HG03060 (cell line): Measurements from ENCODE around the gene LRRK2.
A peak's percentile ranks its signal among the peaks of the same experiment; 100 is the strongest.
"Not testable (repeated sequence)": the region's sequence is repeated elsewhere in the genome, so short reads cannot be mapped to it uniquely, and the experiment has no call there.

Experiments used
- ATAC-seq: cut with Tn5 transposase; IDR thresholded peaks from one replicate; pipeline ENCODE4 v1.9.1; 2021; ENCODE audit warnings: low read depth, moderate number of reproducible peaks; ENCODE audit not compliant: unreplicated experiment

Gene LRRK2

DNA sequence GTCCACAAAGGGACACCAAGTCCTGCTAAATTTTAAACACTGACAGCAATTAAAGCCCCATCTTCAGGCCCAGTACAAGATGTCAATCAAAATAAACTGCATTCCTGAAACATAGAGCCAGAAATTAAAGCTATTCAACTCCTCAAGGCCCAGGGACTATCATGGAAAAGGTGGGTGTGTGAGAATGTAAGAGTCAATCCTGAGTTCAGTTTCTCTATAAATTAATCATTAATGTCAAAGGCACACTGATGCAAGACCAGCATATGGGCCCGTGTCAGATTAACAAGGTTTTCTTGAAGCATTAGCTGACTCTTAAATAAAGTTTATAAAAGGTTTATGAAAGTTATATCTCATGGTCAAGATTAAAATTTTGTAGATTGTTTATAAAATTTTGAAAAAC lies 13.6 kb upstream of the LRRK2 start:
- ATAC-seq: not testable (repeated sequence)

DNA sequence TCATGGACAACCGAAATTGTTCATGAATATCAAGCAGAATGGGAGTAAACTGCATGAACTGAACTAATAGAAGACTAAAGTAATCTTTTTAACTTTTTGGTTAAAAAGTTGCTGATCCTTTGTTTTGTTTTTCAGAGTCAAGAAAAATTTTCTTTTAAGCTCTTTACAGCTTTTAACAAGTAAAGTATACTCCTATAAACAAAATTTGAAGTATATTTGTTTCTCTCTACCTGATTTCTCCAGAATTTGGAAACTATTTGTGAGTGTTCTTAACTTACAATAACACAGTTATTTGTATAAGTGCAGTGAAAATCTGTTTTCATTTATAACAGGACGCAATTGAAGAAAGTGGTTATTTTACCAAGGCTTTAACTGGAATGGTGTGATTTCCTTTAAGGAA lies 12.2 kb upstream of the LRRK2 start:
- ATAC-seq: no peak

DNA sequence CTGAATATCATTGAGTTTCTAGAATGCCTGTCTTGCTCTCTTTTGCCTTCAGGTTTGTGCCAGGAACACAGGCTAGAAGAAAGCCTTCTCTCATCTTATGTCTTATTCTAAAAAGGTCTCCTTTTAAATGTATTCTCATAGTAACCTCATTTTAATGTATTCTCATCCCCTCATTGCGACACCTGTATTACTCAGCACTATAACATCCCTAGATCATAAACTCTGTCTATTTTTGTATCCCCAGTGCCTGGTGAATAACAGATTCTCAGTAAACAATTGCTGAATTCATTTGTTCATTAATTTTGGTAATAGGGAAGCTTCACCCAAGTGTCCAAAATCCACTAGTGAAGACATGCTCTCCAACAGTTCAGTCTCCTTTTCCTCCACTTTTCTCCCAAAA lies 8.8 kb upstream of the LRRK2 start:
- ATAC-seq: no peak

DNA sequence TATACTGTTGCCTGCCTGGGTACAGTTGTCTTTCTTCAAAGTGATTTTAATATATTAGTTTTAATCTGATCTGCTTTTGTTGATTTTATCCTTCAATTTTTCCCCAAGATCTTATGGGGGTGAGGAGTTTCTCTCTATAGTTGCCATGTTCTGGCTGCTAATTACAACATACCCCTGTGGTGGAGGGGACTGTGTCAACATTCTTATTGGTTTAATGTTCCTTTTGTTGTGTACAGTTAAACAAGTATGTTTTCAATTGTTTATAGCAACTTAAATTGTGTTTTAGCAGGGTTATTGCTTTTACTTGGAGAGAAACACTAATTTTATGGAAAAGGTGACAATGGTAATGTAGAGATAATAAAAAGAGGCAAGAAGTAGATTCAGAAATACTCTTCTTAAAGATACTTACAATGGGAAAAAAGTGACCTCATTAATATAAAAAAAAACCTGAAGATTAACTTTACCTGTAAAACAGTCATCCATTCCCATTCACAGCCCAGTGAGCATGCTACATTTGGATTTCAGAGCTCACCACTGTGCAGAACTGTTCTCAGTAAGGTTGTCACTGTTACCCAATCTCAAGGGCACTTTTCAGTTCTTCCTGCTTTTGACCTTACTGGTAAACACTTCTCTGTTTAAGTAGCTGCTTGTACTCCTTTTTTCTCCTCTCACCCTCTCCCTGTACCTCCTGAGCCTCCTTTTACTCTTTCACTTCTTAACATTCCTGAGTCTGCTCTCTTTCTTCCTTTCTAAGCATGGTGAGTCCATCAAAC lies 8.1 kb upstream of the LRRK2 start:
- ATAC-seq: no peak

DNA sequence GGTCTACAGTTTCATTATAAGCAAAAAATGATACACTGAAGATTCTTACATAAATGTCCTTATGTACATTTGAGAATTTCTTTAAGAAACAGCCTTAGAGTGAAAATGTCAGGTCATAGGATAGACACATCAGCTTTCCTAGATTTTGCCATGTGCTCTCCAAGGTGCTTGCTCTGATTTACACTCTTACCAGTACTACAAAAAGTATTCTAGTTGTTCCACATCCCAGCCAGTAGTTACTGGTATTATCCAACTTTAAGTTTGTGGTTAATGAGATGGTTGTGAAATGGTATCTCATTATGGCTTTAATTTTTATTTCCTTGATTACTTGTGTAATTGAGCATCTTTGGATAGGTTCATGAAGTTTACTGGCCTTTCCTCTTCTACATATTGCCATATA lies 5.0 kb upstream of the LRRK2 start:
- ATAC-seq: no peak

DNA sequence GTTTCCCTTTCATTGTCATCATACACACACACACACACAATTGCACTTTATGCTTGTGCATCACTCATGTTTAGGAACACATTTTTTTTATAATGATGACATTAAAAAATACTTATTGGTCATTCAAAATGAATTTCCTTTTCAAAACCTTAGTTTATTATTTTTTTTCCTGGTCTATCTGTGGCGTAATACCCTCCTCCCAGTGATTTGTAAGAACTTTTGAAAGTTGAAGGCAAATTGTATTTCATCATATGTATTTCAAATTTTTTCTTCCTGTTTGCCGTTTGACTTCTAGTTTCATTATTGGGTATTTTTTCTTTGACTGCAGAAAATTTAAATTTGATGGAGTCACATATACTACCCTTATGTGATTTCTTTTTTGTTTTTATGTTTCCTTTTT lies 2.5 kb upstream of the LRRK2 start:
- ATAC-seq: no peak

DNA sequence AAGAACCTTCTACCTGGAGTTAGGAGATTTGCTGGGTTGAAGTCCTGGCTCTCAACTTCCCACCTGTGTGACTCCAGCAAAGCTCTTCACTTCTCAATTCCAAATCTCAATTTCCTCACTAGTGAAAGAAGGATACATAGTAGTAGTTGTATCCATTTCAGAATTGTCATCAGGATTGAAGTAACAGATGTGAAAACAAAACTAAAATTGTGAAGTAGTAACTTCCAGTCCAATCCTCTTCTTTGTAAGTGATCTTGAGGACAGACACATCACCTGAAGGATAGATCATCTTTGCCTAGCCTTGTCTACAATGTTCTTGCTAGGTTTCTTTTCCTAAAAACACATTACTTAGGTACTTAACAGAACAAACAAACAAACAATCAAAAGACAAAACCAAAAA lies 1.2 kb upstream of the LRRK2 start:
- ATAC-seq: no peak

DNA sequence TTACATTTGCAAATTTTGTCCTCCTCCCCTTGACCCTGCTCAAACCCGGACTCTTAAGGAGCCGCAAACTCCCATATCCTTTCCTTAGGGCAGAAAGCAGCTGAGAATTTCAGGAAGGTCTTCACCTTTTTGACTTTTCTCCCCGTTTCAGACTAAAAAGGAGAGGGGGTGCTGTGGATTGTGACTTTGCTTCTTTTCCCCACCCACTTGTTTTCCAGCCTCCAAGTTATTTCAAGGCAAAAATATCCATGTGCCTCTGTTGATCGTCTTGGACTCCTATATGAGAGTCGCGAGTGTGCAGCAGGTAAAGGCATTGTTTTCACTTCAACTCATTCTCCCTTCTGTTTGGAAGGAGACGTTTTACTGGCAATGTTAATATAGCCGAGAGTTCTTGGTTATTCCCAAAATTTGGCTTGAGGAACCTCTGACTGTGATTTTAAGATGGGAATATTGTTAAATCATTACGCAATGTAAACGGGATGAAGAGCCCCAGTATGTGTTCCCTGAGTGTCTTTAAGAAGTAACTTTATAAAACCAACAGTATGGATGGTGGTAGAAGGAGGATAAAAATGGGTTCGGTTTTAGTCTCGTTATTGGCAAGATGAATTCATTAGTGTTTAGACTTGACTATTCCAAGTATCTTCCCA lies 663 bp downstream of the LRRK2 start:
- ATAC-seq: no peak

DNA sequence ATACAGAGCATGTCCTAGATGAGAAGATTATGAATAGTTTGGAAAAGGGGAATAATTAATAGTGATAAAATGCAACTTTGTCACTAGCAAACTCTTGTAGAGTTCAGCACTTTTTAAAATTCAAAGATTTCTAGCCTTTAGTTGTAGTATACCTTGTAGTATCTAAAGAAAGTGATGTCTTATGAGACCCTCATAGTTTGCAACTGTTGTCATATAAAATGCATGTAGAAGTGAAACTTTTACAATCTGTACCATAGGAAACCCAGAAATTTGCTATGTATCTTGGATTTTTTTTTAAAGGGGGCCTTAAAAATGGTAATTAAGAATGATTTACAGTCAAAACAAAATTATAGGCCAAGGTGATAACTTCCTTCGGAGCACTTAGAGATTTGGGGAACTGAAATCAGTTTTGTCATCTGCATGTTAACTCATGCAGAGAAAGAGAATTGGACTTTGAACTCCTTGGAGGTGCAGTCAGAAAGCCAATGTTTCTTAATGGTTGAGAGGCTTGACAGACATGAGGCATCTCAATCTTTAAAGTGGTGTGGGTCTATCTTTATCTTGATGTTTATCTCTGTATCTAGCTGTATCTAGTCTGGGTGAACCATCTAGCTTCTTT lies 1.3 kb downstream of the LRRK2 start:
- peak; percentile 79 for ATAC-seq

DNA sequence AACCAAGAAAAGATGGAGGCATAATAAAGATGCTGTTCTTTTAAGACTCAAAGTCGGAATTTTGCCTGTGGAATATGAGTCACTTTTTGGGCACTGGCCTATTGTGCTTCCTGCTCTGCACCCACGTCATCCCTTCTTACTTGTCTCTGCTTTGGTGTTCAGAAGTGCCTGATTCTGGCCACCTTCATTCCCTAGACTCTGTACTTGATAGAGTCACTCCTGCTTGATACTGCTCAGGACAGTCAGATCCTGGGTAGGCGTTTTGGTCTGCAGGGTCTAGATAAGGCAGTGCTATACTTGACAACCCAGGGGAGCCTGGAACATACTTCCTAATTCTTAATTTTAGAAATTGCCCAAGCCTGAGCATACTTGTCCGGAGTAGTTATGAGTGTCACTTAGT lies 1.9 kb downstream of the LRRK2 start:
- ATAC-seq: no peak

DNA sequence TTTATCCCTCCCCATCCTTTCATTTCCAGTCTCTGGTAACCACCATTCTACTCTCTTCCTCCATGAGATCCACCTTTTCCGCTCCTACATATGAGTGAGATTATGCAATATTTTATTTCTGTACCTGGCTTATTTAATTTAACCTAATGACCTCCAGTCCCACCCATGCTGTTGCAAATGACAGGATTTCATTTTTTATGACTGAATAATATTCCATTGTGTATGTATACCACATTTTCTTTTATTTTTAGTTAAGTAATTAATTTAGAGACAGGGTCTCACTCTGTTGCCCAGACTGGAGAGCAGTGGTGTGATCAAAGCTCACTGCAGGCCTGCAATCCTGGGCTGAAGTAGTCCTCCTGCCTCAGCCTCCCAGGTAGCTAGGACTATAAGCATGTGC lies 2.6 kb downstream of the LRRK2 start:
- ATAC-seq: no peak

DNA sequence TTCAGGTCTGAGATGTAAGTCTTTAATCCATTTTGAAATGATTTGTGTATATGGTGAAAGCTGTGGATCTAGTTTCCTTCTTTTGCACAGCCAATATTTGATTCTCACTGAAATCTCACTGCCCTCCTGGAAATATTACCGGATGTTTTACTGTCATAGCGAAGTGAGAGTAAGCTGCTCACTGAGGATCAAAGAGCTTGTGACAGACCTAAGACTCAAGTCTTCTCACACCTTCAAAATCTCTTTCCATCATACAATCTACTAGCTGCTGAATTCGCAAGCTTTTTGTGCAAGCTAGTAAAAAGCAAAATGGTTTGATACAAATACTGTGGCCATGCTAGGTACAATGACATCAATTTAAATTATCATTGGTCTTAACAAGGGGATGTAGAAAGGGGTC lies 3.9 kb downstream of the LRRK2 start:
- ATAC-seq: no peak

DNA sequence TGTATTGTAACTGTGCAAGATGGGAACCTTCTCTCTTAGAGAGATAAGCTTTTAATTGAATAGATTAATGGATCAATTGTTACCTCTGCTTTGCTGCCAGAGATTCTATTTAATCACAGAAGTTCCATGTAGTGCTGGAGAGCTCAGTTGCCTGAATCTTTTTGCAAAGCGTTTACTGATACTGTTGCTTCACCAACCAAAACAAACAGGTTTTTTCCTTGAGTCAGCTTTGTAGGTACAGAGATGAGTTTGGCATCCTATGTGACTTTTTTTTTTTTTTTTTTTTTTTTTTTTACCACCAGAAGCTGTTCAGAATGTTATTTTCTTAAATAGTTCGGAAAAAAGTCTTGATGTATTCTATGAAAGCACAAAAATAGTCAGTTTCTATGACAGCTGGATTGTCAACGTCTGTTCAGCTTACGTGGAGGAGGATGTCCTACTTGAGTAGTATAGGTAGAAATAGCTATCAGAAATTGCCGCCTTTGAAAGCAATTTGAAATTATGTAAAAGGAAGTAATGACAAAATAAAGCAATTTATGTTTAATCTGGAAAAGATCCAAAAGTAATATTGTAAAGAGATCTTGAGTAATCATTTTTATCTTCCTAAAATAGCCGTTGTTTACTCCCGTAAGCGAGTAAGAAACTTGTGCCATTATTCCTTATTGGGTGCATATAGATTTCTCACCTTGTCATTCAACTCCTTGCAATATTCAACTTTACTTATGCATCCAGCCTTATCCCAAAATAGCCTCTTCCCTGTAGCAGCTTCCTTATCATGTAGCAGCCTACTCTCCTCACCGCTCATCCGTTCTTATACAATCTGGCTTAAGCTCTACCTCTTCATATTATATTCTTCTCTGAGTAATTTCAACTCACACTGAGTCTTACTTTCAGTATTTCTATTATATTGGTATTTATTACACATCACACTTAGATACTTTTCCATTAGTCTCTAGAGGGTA lies 5.2 kb downstream of the LRRK2 start:
- no peak for ATAC-seq

DNA sequence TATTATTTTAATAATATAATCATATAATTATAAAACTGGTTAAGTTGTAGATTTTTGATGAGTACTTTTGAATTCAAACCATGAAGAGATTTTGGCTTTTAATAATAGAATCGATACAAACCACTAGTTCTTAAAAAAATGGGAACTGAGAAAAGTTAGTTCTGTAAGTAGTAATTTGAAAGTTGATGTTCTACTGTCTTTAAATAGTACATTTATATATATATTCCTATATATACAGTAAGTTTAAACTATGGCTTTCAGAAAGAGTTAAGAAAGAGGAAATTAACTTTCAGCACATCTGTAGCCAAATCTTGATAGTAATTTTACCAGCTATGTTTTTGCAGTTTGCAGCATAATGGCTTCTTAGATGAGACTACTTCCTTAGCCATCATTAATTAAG lies 7.8 kb downstream of the LRRK2 start:
- ATAC-seq: peak; percentile 63

DNA sequence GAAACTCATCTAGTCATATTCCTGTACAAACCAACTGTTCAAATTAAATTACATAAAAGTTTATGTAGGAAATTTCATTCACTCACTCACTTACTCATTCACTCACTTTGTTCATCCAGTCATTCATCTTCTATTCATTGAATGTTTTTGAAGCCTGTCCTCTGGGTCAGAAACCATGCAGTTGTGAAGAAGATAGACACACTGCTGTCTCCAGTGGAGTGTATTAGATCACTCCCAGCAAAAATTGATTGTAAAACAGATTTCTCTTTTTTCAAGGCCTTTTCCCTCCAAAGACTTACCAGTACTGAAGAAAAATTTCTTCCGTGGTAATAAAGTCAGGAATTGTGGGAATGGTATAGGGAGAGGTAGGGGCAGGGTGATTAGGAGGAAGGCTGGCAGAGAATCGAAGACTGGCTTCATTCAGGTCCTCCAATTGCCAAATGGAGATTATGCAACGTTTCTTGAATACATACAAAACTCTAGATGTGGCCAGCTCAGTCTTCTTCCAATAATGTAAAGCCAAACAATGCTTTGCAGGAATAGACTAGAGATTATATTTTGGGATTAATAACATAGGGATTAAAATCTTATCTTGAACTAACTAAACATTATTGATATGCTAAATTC lies 9.1 kb downstream of the LRRK2 start:
- ATAC-seq: no peak

DNA sequence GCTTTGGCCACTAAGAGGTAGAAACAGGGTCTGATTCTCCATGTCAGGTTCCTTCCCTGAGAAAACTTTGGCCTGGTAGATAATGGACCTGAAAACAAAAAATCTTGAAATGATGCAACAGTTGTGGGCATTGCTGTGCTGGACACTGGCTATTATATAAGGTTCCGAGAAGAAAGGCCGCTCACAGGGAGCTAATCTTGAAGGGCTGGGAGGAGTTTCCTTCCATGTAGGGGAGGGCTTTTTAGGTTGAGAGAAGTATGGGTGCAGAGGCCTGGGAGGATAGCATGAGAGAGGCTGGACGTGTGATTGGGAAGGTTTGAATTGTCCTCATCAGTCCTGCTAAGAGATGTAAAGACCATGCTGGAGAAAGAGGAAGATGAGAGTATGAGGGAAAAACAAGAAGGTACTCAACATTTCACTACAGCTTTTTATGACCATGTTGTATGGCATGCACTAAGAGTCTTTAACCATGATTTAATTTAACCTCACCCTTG lies 11.6 kb downstream of the LRRK2 start:
- ATAC-seq: no peak

DNA sequence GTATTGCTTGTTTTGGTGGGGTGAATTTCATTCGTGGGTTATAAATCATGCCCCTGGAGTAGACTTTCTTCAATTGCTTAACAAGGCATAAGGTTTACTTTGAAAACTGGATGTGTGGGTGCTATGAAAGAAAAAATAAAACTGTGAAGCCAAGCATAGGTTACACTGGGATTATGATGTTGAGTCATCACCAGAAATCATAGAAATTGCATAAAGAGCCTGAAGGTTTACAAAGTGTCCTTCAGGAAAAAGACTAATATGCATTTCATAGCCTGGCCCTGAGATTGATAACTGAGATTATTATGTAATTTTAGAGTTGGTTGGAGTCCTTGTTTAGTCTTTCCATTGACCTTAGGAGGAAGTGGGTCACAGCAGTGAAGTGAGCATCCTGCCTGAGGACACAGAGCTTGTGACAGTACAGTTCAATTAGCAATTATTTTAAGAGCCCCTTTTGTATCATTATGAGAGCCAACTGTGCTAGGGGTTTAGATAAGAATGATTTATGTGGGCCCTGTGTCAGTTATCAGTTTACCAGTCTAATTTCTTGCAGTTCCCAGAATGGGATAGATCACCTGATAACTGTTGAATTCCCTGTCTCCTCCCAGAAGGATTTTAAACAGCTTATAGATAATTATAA lies 13.6 kb downstream of the LRRK2 start:
- no peak for ATAC-seq

DNA sequence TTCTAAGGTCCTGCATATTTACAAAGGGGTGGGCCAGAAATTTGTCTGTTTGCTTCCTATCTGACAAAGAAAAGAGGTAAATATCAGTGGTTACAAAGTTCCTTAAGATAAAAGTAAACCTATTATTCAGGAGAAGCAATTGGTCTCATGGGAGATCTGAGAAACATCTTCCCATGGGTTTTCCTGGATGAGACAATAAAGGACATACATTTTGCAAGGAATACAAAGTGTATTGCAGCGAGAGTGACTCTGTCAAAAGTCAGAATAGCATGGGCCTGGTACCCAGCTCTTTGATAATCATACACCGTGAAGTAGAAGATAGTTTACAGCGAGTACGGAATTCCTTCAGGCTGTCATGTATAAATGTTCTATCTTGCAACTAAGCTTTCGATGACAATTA lies 14.2 kb downstream of the LRRK2 start:
- ATAC-seq: no peak

DNA sequence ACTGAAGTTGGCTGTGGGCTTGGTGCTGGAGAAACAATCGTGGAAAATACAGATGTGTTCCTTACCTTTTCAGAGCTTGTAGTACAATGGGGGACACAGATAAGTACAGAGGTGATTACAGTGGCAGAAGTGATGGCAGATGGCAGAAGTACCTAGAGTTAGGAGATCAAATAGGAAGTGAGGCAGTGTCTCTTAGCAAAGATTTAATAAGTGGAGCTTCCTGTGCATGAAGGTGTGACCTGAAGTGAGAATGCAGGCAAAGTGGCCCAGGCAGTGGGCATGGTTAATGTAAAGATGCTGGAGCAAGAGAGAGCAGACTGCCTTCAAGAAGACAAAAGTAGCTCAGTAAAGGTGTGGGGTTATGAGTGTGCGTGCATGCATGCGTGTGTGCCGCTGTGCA lies 16.0 kb downstream of the LRRK2 start:
- ATAC-seq: no peak

DNA sequence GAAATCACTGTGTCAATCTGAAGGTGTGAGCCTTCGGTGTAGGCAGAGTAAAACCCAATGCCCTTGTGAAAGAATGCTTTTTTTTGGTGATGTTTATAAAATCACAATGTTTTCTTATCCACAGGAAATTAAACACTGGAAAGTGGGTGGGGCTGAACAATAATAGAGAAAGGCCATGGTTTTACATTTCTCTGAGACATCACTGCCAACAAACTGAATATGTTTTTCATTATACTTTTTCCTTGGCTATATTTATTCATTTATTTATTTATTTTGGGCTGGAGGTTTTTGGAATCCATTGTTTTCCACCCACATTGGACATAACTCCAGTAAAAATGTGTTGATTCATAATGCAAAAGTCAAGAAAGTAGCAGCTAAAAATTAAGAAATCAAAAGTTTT lies 16.9 kb downstream of the LRRK2 start:
- ATAC-seq: no peak
